T-helper 2 cell treated with Interferon-gamma antibody and Interleukin-4, amounts not matched to agents 5 μg/mL and 100 μg/mL, for 36 hours (primary cell): ENCODE data around the gene RAB23.

Source experiments
- DNase-seq: peaks from one replicate; pipeline ENCODE4 v3.0.0; 2021; ENCODE audit warnings: low spot score
- H3K27ac Mint-ChIP-seq: one replicate; pipeline ENCODE4 v1.8.0; 2021; ENCODE audit warnings: mild to moderate bottlenecking, mixed read lengths
- H3K27me3 Mint-ChIP-seq: one replicate; pipeline ENCODE4 v1.8.0; 2021; ENCODE audit warnings: low read depth, mixed read lengths
- H3K36me3 Mint-ChIP-seq: one replicate; pipeline ENCODE4 v1.8.0; 2021; ENCODE audit warnings: low read depth, mixed read lengths
- H3K4me1 Mint-ChIP-seq: one replicate; pipeline ENCODE4 v1.8.0; 2021; ENCODE audit warnings: low read depth, mixed read lengths
- H3K4me3 Mint-ChIP-seq: one replicate; pipeline ENCODE4 v1.8.0; 2022; ENCODE audit warnings: mild to moderate bottlenecking, moderate library complexity, mixed read lengths
- H3K9me3 Mint-ChIP-seq: one replicate; pipeline ENCODE4 v1.8.0; 2021; ENCODE audit warnings: mixed read lengths

RAB23 gene

GRCh38 chr6:57147955-57148858, 73.9 kb downstream of the RAB23 start:
- DNase-seq = peak; percentile 41
- H3K27ac Mint-ChIP-seq = peak overlapping the region; percentile 85
- peaks cover 34% of the 10 kb centered on the region for H3K4me1 Mint-ChIP-seq
- peaks cover 70% of the 10 kb centered on the region for H3K36me3 Mint-ChIP-seq
- H3K4me3 Mint-ChIP-seq = peak overlapping the region; percentile 78
- H3K9me3 Mint-ChIP-seq = peaks cover 3% of the 10 kb centered on the region
- H3K27me3 Mint-ChIP-seq = no peaks in the 10 kb centered on the region

DNA sequence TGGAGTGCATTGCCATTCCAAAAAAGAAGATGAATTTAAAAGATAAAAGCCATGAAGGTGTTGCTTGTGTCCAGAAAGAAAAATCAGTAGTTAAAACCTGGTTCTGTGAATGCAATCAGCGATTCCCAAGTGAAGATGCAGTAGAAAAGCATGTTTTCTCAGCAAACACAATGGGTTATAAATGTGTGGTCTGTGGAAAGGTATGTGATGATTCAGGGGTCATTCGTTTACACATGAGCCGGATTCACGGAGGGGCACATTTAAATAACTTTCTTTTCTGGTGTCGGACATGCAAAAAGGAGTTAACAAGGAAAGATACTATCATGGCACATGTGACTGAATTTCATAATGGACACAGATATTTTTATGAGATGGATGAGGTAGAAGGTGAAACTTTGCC, 74.7 kb downstream of the RAB23 start:
- Mint-ChIP-seq H3K27me3 (no peaks in the 10 kb centered on the region), H3K36me3 (peaks cover 72% of the 10 kb centered on the region), H3K9me3 (peaks cover 3% of the 10 kb centered on the region), H3K4me3 (peak overlapping the region; percentile 78), H3K27ac (peak overlapping the region; percentile 85), H3K4me1 (peaks cover 36% of the 10 kb centered on the region)
- DNase-seq = no peak

GRCh38 chr6:57143690-57144089, 78.4 kb downstream of the RAB23 start:
- H3K4me3 Mint-ChIP-seq = no peak overlapping the region
- DNase-seq = no peak
- no peaks in the 10 kb centered on the region for H3K27me3 Mint-ChIP-seq
- peaks cover 67% of the 10 kb centered on the region for H3K36me3 Mint-ChIP-seq
- H3K9me3 Mint-ChIP-seq = peaks cover 3% of the 10 kb centered on the region
- H3K4me1 Mint-ChIP-seq = peaks cover 33% of the 10 kb centered on the region
- H3K27ac Mint-ChIP-seq = no peak overlapping the region

DNA sequence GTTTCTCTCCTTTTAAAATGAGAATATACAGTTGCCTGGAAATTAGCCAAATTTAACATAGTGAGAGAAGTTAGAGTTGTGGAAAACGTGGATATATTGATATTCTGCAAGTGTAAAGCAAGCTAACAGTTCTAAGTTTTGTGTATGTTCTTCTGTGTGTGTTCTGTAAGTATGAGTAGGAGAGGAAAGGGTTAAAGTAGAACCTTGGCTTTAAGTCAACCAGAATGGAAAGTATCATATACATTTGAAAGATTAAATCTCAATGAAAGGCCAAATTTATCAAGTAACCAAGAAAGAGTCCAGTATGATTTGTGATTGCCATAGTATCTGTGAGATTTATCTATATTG, 80.0 kb downstream of the RAB23 start:
- no peaks in the 10 kb centered on the region for H3K27me3 Mint-ChIP-seq
- DNase-seq = no peak
- peaks cover 60% of the 10 kb centered on the region for H3K36me3 Mint-ChIP-seq
- peaks cover 3% of the 10 kb centered on the region for H3K9me3 Mint-ChIP-seq
- H3K4me1 Mint-ChIP-seq = peaks cover 19% of the 10 kb centered on the region
- no peak overlapping the region for H3K27ac Mint-ChIP-seq
- H3K4me3 Mint-ChIP-seq = no peak overlapping the region

DNA sequence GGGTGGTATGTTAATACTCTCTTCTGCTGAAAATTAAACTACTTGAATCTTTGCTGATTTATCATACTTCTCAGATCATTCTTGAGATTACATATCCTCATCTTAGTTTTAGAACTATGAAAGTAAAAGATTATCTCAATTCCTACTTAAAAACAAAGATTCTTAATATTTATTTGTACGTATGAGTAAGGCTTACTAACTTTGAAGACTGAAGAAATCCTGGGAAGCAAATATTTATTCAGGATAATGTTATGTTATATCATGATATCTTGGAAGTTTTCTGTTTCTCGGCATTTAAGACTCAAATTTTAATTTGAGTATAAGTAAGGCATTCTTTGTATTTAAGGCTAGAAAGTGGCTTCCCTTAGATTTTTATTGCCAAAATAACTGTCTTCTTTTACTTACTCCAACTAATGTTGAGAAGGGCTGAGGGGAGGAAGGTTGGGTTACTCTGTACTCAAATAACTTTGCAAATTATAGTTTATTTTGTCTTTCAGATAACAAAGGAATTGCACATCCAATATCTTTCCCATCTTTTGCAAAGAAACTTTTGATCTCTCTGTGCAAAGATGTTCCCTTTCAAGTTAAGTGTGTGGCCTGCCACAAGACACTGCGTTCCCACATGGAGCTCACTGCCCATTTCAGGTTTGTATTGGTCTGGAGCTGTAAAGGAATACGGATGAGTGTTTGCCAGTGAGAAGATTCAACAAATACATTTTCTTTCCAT, 80.5 kb downstream of the RAB23 start:
- H3K36me3 Mint-ChIP-seq = peaks cover 61% of the 10 kb centered on the region
- H3K27ac Mint-ChIP-seq = no peak overlapping the region
- no peaks in the 10 kb centered on the region for H3K27me3 Mint-ChIP-seq
- peaks cover 3% of the 10 kb centered on the region for H3K9me3 Mint-ChIP-seq
- DNase-seq = no peak
- H3K4me3 Mint-ChIP-seq = no peak overlapping the region
- peaks cover 19% of the 10 kb centered on the region for H3K4me1 Mint-ChIP-seq

DNA sequence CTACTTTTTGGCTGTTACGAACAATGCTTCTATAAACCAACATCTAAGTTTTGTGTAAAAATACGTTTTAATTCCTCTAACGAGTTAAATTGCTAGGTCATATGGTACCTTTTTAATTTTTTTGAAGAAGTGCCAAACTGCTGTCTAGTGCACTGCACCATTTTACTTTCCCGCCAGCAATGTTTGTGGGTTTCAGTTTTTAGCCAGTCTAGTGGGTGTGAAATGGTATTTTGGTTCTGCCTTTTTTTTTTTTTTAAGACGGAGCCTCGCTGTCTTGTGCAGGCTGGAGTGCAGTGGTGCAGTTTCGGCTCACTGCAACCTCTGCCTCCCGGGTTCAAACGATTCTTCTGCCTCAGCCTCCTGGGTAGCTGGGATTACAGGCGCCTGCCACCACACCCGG, 84.1 kb downstream of the RAB23 start:
- peaks cover 16% of the 10 kb centered on the region for H3K4me1 Mint-ChIP-seq
- peaks cover 54% of the 10 kb centered on the region for H3K36me3 Mint-ChIP-seq
- H3K9me3 Mint-ChIP-seq = no peaks in the 10 kb centered on the region
- DNase-seq = no peak
- no peaks in the 10 kb centered on the region for H3K27me3 Mint-ChIP-seq
- H3K4me3 Mint-ChIP-seq = no peak overlapping the region
- H3K27ac Mint-ChIP-seq = no peak overlapping the region

DNA sequence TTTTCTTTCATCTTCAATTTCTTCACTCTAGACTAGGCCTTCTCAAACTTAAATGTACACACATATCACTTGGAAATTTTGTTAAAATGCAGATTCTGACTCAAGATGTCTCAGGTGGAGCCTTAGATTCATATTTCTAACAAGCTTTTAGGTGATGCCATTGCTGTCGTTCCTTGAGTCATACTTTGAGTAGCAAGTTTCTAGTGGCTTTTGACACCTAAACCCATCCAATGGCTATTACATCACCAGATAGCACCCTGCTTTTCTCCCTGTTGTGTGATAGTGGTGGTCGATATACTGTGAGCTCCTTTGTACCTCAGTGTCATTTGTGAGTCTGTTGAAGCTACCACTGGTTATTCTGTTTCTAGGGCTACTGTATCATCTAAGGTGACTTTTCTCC, 84.8 kb downstream of the RAB23 start:
- Mint-ChIP-seq H3K4me1 (peaks cover 14% of the 10 kb centered on the region), H3K27me3 (no peaks in the 10 kb centered on the region), H3K36me3 (peaks cover 49% of the 10 kb centered on the region), H3K27ac (no peak overlapping the region), H3K4me3 (no peak overlapping the region), H3K9me3 (no peaks in the 10 kb centered on the region)
- no peak for DNase-seq
